ENCODE results near the gene IFITM1. TPM values are rescaled to one million over a fixed set of nuclear protein-coding genes. Genes with fewer than 3 reads are reported as not detected.

Gene IFITM1
- total RNA-seq, 2 experiments from 2014 or later = 1,010 to 1,055 TPM

GRCh38 chr11:363948-364761 lies 50.3 kb downstream of the IFITM1 start:
- ChIA-PET POLR2A (interaction anchor here (0.8 to 1.5 kb wide), 5 partner anchors 37 to 122 kb away, joined by 3 to 4 read pairs (median 3); no protein-coding TSS in a partner anchor), CTCF (interaction anchor here (0.7 to 4.4 kb wide), 14 partner anchors 9 to 197 kb away, joined by 3 to 36 read pairs (median 4); partner anchors contain the start of gene NLRP6)
- DNase-seq = peak; percentile 62
- peaks cover 2% of the 10 kb centered on the region for H3K9me3 Mint-ChIP-seq
- H3K36me3 Mint-ChIP-seq (ENCODE audit: low read depth) = peaks cover 2% of the 10 kb centered on the region
- no peak overlapping the region for H3K27ac Mint-ChIP-seq
- peaks cover 9% of the 10 kb centered on the region for H3K4me1 Mint-ChIP-seq
- no peak overlapping the region for H3K4me3 Mint-ChIP-seq
- H3K27me3 Mint-ChIP-seq = peaks cover 38% of the 10 kb centered on the region

Other genes with a start within 250 kb of the IFITM1 start
- gene SCGB1C1, start 121.0 kb upstream of the IFITM1 start, total RNA-seq = not detected
- gene BET1L, start 106.6 kb upstream of the IFITM1 start, total RNA-seq = 10 to 100 TPM; 39.3 to 44.5 TPM
- 100 to 1,000 TPM in 1 of 2 experiments, 10 to 100 TPM in 1; 98.7 to 103 TPM for gene RIC8A, start 106.3 kb upstream of the IFITM1 start, total RNA-seq
- gene SIRT3, start 77.7 kb upstream of the IFITM1 start, total RNA-seq = 10 to 100 TPM; 11.6 to 16.3 TPM
- 100 to 1,000 TPM; 156 to 160 TPM for gene PSMD13, start 77.1 kb upstream of the IFITM1 start, total RNA-seq
- gene NLRP6, start 35.6 kb upstream of the IFITM1 start, total RNA-seq = 1 to 10 TPM; 2.5 TPM
- gene PGGHG, start 24.9 kb upstream of the IFITM1 start, total RNA-seq = 100 to 1,000 TPM; 113 to 117 TPM
- gene IFITM5, start 14.5 kb upstream of the IFITM1 start, total RNA-seq = not detected
- gene IFITM2, start 6.2 kb upstream of the IFITM1 start, total RNA-seq = 1,000 to 10,000 TPM; 1,637 to 1,643 TPM
- gene IFITM3, start 6.8 kb downstream of the IFITM1 start, total RNA-seq = 10 to 100 TPM; 52.3 to 58.8 TPM
- under 1 TPM; 0.23 to 0.53 TPM for gene B4GALNT4, start 55.5 kb downstream of the IFITM1 start, total RNA-seq
- gene PKP3, start 80.2 kb downstream of the IFITM1 start, total RNA-seq = not detected
- 100 to 1,000 TPM; 170 to 178 TPM for gene SIGIRR, start 101.0 kb downstream of the IFITM1 start, total RNA-seq
- 10 to 100 TPM; 69.2 to 73.5 TPM for gene ANO9, start 128.0 kb downstream of the IFITM1 start, total RNA-seq
- gene PTDSS2, start 136.2 kb downstream of the IFITM1 start, total RNA-seq = 10 to 100 TPM; 20.1 to 21.5 TPM
- gene RNH1, start 193.2 kb downstream of the IFITM1 start, total RNA-seq = 100 to 1,000 TPM; 109 to 117 TPM
- gene HRAS, start 221.5 kb downstream of the IFITM1 start, total RNA-seq = 10 to 100 TPM; 45.1 to 52.5 TPM
- gene LRRC56, start 223.5 kb downstream of the IFITM1 start, total RNA-seq = 1 to 10 TPM; 2.2 to 2.5 TPM
- gene LMNTD2, start 246.7 kb downstream of the IFITM1 start, total RNA-seq = 1 to 10 TPM; 2.5 to 3.2 TPM
- 10 to 100 TPM; 32.7 to 32.8 TPM for gene RASSF7, start 246.9 kb downstream of the IFITM1 start, total RNA-seq

All from activated CD4-positive, alpha-beta memory T cell treated with anti-CD3 and anti-CD28 coated beads, Interleukin-2, amount 10 ng/mL, durations not matched to agents 7 days and 5 days (primary cell).